ENCODE measurements around the gene PLA2G4B. TPM values are rescaled to one million over a fixed set of nuclear protein-coding genes. Genes with fewer than 3 reads are reported as not detected.

Gene PLA2G4B
- total RNA-seq, 1 experiment from 2014 or later, result 3.7 TPM

- H3K27ac ChIP-seq (ENCODE audit: insufficient read length, low read depth, low read length), result no peak overlapping the region
- Mint-ChIP-seq H3K9me3 (no peaks in the 10 kb centered on the region; a peak in 1 of 5 replicates), H3K27me3 (ENCODE audit: low read depth) (peaks cover 2% of the 10 kb centered on the region; the same call in 1 of the 2 replicates), H3K36me3 (ENCODE audit: insufficient read depth in 1 of 3, low read depth in 3 of 3) (no peaks in the 10 kb centered on the region), H3K4me1 (peaks cover 0 to 2% of the 10 kb centered on the region in 2 experiments; a peak in 1 of 4 replicates), H3K27ac (peak overlapping the region in 1 of 3 experiments; percentile 9; a peak in 2 of 7 replicates), H3K4me3 (no peak overlapping the region; a peak in 1 of 5 replicates)
- no peak overlapping the region for H3K23ac ChIP-seq (ENCODE audit: insufficient read length, low read depth, low read length)
- H3K9me3 ChIP-seq (ENCODE audit: control insufficient read depth, low read depth, low read length), result no peaks in the 10 kb centered on the region
- DNase-seq, result no peak
- H2BK120ac ChIP-seq (ENCODE audit: low read depth, low read length, poor library complexity, severe bottlenecking), result no peak overlapping the region
- no peak overlapping the region for H2AK5ac ChIP-seq (ENCODE audit: insufficient read length, low read length)
- no peaks in the 10 kb centered on the region for H3K79me2 ChIP-seq (ENCODE audit: insufficient read depth, low read length)
- H3K14ac ChIP-seq (ENCODE audit: insufficient read depth, low read length), result no peak overlapping the region
- H2BK12ac ChIP-seq (ENCODE audit: insufficient read length, low read depth, low read length), result no peak overlapping the region
- no peak overlapping the region for H3K4me2 ChIP-seq (ENCODE audit: insufficient read depth, insufficient read length, low read length)
- no peaks in the 10 kb centered on the region for H3K23me2 ChIP-seq (ENCODE audit: insufficient read length, low read depth, low read length, poor library complexity, severe bottlenecking)
- H3K4ac ChIP-seq (ENCODE audit: low read depth, low read length), result no peak overlapping the region
- no peak overlapping the region for H4K8ac ChIP-seq (replicated peaks; ENCODE audit: insufficient read length, low read depth, low read length)
- no peak overlapping the region for H3K9ac ChIP-seq (ENCODE audit: extremely low read depth, insufficient read length, low read length)
- TF ChIP-seq CTCF (conservative IDR thresholded peaks at IDR 0.05), result no peak
- no peak overlapping the region for H3T11ph ChIP-seq (ENCODE audit: low read length)
- H2BK5ac ChIP-seq (ENCODE audit: insufficient read length, low read length), result no peak overlapping the region
- no peak overlapping the region for H2AFZ ChIP-seq (ENCODE audit: low read length)
- no CpG with 5 or more reads among the region's 9 CpGs for WGBS (ENCODE audit: extremely low coverage, insufficient read length, low lambda C conversion rate)
- no peak overlapping the region for H3K56ac ChIP-seq (ENCODE audit: insufficient read length, low read depth, low read length)
- H3K18ac ChIP-seq (ENCODE audit: insufficient read length, low read depth, low read length), result no peak overlapping the region
- no peaks in the 10 kb centered on the region for H3K27me3 ChIP-seq (ENCODE audit: insufficient read depth, low read length)
- H4K5ac ChIP-seq (ENCODE audit: insufficient read length, low read depth, low read length), result no peak overlapping the region
- no peak overlapping the region for H4K91ac ChIP-seq (ENCODE audit: insufficient read length, low read depth, low read length)
- H3K4me1 ChIP-seq (ENCODE audit: insufficient read depth, low read length), result no peaks in the 10 kb centered on the region
- H2BK20ac ChIP-seq (ENCODE audit: low read depth, low read length, poor library complexity, severe bottlenecking), result no peak overlapping the region
- H4K20me1 ChIP-seq (ENCODE audit: control insufficient read depth, insufficient read depth, insufficient read length), result no peaks in the 10 kb centered on the region
- no peak overlapping the region for H2BK15ac ChIP-seq (ENCODE audit: low read depth, low read length)
- H3K79me1 ChIP-seq (ENCODE audit: insufficient read depth, low read depth, low read length, poor library complexity, severe bottlenecking), result no peaks in the 10 kb centered on the region
Measured at GRCh38 chr15:41870689-41871081, 32.0 kb downstream of the PLA2G4B start.
